LNCAP (cell line): ENCODE results near the gene SRRT.

Experiments
- TF ChIP-seq, protein P1 (sequence below): fragments of 450-650 bp; IDR thresholded peaks from 2 replicates; pipeline ENCODE4 v1.5.1; 2017; ENCODE audit warnings: mild to moderate bottlenecking

SRRT gene

DNA sequence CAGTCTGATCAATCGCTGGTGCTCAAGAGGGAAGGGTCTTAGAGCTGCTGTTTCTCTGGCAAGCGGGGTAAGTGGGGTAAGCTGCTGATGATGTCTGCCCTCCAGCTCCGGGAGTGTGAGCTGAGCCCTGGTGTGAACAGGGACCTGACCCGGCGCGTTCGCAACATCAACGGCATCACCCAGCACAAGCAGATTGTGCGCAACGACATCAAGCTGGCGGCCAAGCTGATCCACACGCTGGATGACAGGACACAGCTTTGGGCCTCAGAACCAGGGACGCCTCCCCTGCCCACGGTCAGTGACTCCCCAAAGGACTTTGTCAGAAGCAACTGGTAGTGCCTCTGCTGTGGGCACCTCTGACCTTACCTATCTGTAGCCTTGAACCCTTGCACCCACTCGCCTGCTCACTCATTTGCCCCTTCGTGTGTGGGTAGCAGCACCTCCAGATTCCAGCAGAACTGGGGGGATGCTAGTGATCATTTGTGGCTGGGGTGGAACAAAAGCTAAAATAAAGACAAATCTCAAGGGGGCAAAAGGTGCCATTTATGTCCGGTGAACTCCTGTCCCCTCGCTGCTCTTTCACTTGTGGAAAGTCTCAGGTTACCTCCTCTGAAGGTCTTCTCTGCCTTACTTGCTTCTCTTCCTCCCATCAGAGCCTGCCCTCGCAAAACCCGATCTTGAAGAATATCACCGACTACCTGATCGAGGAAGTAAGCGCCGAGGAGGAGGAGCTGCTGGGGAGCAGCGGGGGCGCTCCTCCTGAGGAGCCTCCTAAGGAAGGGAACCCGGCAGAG is 11.4 kb downstream of the SRRT start:
- TF ChIP-seq, protein P1, sequence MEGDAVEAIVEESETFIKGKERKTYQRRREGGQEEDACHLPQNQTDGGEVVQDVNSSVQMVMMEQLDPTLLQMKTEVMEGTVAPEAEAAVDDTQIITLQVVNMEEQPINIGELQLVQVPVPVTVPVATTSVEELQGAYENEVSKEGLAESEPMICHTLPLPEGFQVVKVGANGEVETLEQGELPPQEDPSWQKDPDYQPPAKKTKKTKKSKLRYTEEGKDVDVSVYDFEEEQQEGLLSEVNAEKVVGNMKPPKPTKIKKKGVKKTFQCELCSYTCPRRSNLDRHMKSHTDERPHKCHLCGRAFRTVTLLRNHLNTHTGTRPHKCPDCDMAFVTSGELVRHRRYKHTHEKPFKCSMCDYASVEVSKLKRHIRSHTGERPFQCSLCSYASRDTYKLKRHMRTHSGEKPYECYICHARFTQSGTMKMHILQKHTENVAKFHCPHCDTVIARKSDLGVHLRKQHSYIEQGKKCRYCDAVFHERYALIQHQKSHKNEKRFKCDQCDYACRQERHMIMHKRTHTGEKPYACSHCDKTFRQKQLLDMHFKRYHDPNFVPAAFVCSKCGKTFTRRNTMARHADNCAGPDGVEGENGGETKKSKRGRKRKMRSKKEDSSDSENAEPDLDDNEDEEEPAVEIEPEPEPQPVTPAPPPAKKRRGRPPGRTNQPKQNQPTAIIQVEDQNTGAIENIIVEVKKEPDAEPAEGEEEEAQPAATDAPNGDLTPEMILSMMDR: no peak

DNA sequence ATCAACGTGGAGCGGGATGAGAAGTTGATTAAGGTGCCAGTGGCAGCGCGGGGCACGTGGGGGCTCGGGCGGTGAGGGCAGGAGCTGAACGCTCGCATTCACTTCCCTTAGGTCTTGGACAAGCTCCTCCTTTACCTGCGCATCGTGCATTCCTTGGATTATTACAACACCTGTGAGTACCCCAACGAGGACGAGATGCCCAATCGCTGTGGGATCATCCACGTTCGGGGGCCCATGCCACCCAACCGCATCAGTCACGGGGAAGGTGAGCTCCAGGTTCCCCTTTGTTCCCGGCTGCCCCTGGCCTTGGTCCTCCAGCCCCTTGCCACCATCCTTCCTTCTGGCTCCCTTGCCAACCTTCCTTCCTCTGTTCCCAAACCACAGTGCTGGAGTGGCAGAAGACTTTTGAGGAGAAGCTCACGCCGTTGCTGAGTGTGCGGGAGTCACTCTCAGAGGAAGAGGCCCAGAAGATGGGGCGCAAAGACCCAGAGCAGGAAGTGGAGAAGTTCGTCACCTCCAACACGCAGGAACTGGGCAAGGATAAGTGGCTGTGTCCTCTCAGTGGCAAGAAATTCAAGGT is 12.1 kb downstream of the SRRT start:
- TF ChIP-seq, protein P1: no peak

DNA sequence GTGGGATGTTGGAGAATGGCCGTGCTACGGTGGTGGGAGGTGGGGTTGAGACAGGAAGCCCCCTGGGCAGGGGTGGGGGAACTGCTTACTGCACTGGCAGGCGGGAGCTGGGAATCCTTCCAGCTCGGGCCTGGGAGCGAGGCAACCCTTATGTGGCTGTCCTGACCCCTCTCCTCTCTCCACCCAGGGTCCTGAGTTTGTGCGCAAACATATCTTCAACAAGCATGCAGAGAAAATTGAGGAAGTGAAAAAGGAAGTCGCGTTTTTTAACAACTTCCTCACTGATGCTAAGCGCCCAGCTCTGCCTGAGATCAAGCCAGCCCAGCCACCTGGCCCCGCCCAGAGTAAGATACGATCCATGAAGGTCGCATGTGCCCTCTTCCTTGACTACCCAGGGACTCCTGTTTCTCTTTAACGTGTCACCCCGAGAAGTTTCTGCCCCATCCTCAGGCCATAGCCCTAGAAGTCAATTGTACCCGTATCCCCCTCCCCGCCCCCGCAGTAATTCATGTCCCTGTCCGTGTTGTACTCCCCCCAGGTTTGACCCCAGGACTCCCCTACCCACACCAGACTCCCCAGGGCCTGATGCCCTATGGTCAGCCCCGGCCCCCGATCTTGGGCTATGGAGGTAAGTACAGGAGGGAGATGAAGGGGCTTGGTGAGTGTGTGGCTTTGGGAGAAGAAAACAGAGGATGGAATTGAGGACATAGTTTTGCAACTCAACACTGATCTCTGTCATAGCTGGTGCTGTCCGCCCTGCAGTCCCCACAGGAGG is 12.8 kb downstream of the SRRT start:
- TF ChIP-seq, protein P1: no peak

DNA sequence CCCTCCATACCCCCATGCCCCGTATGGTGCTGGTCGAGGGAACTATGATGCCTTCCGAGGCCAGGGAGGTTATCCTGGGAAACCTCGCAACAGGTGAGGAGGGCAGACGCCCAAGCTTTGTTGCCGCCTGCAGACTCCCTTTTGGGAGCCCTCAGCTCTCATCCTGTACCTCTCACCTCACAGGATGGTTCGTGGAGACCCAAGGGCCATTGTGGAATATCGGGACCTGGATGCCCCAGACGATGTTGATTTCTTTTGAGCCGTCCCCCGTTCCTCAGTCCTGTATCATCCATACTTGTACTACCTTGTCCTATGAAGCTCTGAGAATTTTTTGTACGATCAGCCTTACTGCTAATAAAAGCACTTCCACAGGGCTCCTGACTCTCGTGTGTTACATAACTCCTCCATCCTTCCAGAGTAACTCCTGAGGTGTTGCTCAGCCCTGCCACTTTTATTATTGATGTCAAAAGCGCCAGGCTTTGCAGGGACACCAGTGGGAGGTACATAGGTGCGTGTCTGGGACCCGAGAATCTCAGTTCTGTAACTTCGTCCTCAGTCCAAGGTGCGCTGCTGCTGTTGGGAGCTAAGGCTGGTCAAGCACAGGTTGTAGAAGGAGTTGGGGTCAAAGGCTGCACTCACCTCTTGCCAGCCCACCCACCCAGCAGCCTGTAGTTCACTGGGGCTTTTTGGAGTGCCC is 13.5 kb downstream of the SRRT start:
- TF ChIP-seq, protein P1: no peak

DNA sequence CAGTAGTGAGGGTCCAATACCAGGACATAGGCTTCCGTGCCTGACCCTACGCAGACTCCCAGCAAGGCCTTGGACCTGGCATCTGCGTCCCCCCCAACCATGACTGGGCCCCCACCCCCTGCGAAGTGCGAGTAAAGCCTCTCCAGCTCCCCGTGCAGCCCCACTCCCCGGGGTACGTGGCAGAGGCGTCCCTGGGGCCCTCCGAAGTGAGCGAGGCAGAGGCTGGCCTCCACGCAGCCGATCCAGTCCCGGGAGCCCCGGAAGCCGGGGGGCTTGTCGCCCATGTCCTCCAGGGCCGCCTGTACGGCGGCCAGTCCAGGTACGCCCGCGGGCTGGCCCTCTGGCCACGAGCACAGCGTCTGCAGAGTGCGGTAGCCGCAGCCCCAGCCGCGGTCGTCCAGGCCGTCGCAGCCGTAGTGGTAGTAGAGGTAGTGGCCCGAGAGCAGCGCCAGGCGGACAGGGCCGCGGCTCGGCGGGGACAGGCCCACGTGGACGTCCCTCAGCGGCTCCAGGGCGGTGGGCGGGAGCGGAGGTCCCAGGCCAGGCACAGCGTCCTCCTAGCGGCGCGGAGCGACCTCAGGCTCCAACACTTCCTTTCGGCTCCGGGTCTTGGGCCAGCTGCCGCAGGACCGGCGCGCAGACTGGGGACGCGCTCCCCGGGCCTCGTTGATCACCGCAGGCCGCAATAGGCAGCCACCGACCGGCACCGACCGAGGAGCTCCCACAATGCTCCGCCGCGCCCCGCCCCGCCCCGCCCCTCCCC is 14.3 kb downstream of the SRRT start, which contains the start of gene UFSP1:
Gene UFSP1, minus strand, starts transcription at position 728 of the 763 bp plus-strand sequence. Its CDS starts 444 bp downstream, at position 284.
- TF ChIP-seq, protein P1: no peak

DNA sequence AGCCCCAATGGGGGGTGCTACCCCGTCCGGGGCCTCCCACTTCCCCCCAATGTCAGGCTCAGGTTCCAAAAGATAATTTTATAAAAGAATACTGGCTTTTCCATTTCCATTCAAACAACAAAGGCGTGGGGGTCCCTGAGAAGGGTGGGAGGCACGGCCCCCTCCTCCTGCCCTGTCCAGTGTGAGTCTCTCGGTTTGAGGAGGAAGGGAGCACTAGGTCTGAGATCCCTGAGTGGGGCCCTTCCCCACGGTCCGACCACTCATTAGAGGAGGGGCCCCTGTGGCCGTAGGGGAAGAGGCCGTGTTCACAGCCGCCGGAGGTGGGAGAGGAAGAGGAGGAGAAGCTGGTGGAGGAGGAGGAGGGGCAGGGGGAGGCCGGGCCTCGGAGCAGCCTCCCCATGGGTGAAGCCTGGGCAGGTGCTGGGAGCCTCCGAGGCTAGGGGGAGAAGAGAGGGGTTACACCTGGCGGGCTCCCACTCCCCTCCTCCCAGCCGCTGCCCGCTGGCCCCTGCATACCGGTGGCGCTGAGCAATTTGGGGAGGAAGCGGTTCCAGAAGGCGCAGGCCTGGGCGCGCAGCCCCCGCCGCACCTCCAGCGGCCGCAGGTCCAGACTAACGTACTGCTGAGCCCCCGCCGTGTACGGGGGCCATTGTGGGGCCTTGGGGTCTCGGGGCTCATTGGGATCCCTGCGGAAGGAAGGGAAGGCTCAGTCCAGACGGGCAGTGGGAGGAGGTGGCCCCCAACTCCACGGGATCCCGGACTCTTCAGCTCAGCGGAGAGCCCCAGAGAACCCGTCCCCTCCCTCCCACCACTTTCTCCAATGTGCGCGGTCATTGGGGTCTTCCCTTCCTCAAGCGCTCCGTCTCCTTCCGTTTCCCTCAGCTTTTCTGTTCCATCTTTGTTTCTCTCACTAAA is 16.0 kb downstream of the SRRT start:
- TF ChIP-seq, protein P1: no peak
